ENCODE data around the gene MUCL1. TPM values are rescaled to one million over a fixed set of nuclear protein-coding genes. Genes with fewer than 3 reads are reported as not detected.
"Not testable (repeated sequence)": the region's sequence is repeated elsewhere in the genome, so short reads cannot be mapped to it uniquely, and the experiment has no call there.

The MUCL1 gene
- total RNA-seq, 1 experiment from 2014 or later, result not detected

DNA sequence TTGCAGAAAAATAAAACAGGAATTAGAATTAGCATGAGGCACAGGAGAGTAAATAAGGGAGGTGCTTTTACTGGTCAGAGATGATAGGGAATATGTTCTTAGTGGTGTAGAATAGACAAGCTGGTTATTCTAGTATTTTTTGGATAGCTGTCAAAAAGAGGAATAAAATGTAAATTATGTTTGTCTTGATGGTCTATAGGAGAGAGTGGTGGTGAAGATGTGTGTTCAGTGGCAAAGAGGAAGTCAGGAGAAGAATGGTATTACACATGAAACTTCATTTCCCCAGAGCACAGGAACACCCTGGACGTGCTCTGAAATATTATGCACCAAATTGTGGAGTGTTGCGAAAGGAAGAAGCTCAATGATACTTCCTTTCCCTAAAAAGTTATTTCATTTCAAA lies 27.8 kb downstream of the MUCL1 start:
- Histone ChIP-seq H3K36me3 (ENCODE audit: insufficient read depth, low read length, poor library complexity, severe bottlenecking) (no peaks in the 10 kb centered on the region), H3K27me3 (replicated peaks; ENCODE audit: insufficient read depth, low read depth, low read length, poor library complexity) (no peaks in the 10 kb centered on the region), H3K27ac (ENCODE audit: low read depth, low read length, poor library complexity, severe bottlenecking) (no peak overlapping the region), H3K4me1 (ENCODE audit: insufficient read depth, low read length, poor library complexity, severe bottlenecking) (peaks cover 3% of the 10 kb centered on the region), H3K4me3 (ENCODE audit: low read depth, low read length, poor library complexity, severe bottlenecking) (no peak overlapping the region), H3K9me3 (ENCODE audit: low read depth, low read length, poor library complexity, severe bottlenecking) (no peaks in the 10 kb centered on the region)
- no TSS peak for BruUV-seq (replicated peaks)
- TF ChIP-seq, protein P1, sequence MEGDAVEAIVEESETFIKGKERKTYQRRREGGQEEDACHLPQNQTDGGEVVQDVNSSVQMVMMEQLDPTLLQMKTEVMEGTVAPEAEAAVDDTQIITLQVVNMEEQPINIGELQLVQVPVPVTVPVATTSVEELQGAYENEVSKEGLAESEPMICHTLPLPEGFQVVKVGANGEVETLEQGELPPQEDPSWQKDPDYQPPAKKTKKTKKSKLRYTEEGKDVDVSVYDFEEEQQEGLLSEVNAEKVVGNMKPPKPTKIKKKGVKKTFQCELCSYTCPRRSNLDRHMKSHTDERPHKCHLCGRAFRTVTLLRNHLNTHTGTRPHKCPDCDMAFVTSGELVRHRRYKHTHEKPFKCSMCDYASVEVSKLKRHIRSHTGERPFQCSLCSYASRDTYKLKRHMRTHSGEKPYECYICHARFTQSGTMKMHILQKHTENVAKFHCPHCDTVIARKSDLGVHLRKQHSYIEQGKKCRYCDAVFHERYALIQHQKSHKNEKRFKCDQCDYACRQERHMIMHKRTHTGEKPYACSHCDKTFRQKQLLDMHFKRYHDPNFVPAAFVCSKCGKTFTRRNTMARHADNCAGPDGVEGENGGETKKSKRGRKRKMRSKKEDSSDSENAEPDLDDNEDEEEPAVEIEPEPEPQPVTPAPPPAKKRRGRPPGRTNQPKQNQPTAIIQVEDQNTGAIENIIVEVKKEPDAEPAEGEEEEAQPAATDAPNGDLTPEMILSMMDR (conservative IDR thresholded peaks at IDR 0.05; ENCODE audit: low read depth, low read length), result no peak
- TF ChIP-seq EZH2 (IDR thresholded peaks at IDR 0.05; ENCODE audit: borderline replicate concordance, low read depth, low read length, poor library complexity, severe bottlenecking), result no peak
- POLR2A ChIA-PET (ENCODE audit: low non-redundant PET), result no interaction called here
- peak; percentile 4 for DNase-seq (ENCODE audit: low spot score)
- CTCF ChIA-PET, result no interaction called here
- intact Hi-C loops (cut with micrococcal nuclease; ENCODE audit: unreplicated experiment), result no loop called here

DNA sequence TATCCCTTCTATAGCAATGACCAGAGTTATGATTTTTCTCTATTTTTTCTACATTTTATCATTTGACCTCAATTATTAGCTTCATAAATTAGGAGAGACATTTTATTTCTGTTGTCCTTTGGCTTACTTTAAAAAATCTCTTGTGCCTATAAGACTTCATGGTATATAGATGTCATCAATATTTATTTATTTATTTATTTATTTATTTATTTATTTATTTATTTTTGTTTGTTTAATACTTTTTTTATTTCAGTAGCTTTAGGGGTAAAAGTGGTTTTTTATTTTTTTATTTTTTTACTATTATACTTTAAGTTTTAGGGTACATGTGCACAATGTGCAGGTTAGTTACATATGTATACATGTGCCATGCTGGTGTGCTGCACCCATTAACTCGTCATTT lies 28.3 kb downstream of the MUCL1 start:
- POLR2A ChIA-PET (ENCODE audit: low non-redundant PET); DNase-seq (ENCODE audit: low spot score); H3K4me1 ChIP-seq (ENCODE audit: insufficient read depth, low read length, poor library complexity, severe bottlenecking); CTCF ChIA-PET; BruUV-seq (replicated peaks); H3K27ac ChIP-seq (ENCODE audit: low read depth, low read length, poor library complexity, severe bottlenecking); H3K9me3 ChIP-seq (ENCODE audit: low read depth, low read length, poor library complexity, severe bottlenecking); intact Hi-C loops (cut with micrococcal nuclease; ENCODE audit: unreplicated experiment); H3K27me3 ChIP-seq (replicated peaks; ENCODE audit: insufficient read depth, low read depth, low read length, poor library complexity); H3K4me3 ChIP-seq (ENCODE audit: low read depth, low read length, poor library complexity, severe bottlenecking); H3K36me3 ChIP-seq (ENCODE audit: insufficient read depth, low read length, poor library complexity, severe bottlenecking): not testable (repeated sequence)

DNA sequence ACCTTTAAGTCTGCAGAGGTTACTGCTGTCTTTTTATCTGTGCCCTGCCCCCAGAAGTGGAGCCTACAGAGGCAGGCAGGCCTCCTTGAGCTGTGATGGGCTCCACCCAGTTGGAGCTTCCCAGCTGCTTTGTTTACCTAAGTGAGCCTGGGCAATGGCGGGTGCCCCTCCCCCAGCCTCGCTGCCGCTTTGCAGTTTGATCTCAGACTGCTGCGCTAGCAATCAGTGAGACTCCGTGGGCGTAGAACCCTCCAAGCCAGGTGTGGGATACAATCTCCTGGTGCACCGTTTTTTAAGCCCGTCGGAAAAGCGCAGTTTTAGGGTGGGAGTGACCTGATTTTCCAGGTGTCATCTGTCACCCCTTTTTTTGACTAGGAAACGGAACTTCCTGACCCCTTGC lies 34.1 kb downstream of the MUCL1 start:
- H3K27me3 ChIP-seq (replicated peaks; ENCODE audit: insufficient read depth, low read depth, low read length, poor library complexity); DNase-seq (ENCODE audit: low spot score); H3K9me3 ChIP-seq (ENCODE audit: low read depth, low read length, poor library complexity, severe bottlenecking); H3K4me3 ChIP-seq (ENCODE audit: low read depth, low read length, poor library complexity, severe bottlenecking); H3K36me3 ChIP-seq (ENCODE audit: insufficient read depth, low read length, poor library complexity, severe bottlenecking); CTCF ChIA-PET; BruUV-seq (replicated peaks); H3K4me1 ChIP-seq (ENCODE audit: insufficient read depth, low read length, poor library complexity, severe bottlenecking); H3K27ac ChIP-seq (ENCODE audit: low read depth, low read length, poor library complexity, severe bottlenecking); POLR2A ChIA-PET (ENCODE audit: low non-redundant PET); intact Hi-C loops (cut with micrococcal nuclease; ENCODE audit: unreplicated experiment): not testable (repeated sequence)

DNA sequence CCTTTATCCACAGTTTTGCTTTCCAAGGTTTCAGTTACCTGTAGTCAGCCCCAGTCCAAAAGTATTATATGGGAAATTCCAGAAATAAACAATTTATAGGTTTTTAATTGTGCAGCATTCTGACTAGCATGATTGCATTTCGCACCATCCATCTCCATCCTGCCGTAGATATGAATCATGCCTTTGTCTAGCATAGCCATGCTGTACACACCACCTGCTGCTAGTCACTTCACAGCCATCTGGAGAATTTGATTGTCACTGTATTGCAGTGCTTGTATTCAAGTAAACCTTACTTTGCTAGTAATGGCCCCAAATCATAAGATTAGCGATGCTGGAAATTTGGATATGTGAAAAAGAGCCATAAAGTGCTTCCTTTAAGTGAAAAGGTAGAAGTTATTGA lies 36.0 kb downstream of the MUCL1 start:
- no peak for TF ChIP-seq EZH2 (IDR thresholded peaks at IDR 0.05; ENCODE audit: borderline replicate concordance, low read depth, low read length, poor library complexity, severe bottlenecking)
- TF ChIP-seq, protein P1 (conservative IDR thresholded peaks at IDR 0.05; ENCODE audit: low read depth, low read length), result no peak
- Histone ChIP-seq H3K4me3 (ENCODE audit: low read depth, low read length, poor library complexity, severe bottlenecking) (no peak overlapping the region), H3K27me3 (replicated peaks; ENCODE audit: insufficient read depth, low read depth, low read length, poor library complexity) (no peaks in the 10 kb centered on the region), H3K4me1 (ENCODE audit: insufficient read depth, low read length, poor library complexity, severe bottlenecking) (no peaks in the 10 kb centered on the region), H3K9me3 (ENCODE audit: low read depth, low read length, poor library complexity, severe bottlenecking) (no peaks in the 10 kb centered on the region), H3K36me3 (ENCODE audit: insufficient read depth, low read length, poor library complexity, severe bottlenecking) (no peaks in the 10 kb centered on the region), H3K27ac (ENCODE audit: low read depth, low read length, poor library complexity, severe bottlenecking) (no peak overlapping the region)
- BruUV-seq (replicated peaks), result no TSS peak
- intact Hi-C loops (cut with micrococcal nuclease; ENCODE audit: unreplicated experiment), result no loop called here
- no peak for DNase-seq (ENCODE audit: low spot score)
- POLR2A ChIA-PET (ENCODE audit: low non-redundant PET), result no interaction called here
- CTCF ChIA-PET, result no interaction called here
